Tibial artery (tissue), 4 donors: ENCODE measurements around the gene OR13H1.

Source experiments
- DNase-seq, 2 donors: peaks; one replicate each; pipeline ENCODE4 v3.0.0-alpha.2; 2019
- H3K27ac ChIP-seq, 2 donors: fragments of 200-600 bp; sonication (generic) in 1 of 2; 1 replicate in 1 of 2; 2 replicates in 1 of 2; pipeline ENCODE4 v1.5.1; 2018 to 2019; ENCODE audit warnings: mild to moderate bottlenecking in 1 of 2
- H3K27me3 ChIP-seq, 2 donors: fragments of 200-600 bp; sonication (generic) in 1 of 2; one replicate each; pipeline versions ENCODE4 v1.5.1 to v1.6.0; 2016 to 2019
- H3K36me3 ChIP-seq, 3 donors: fragments of 200-600 bp; sonication (generic) in 2 of 3; one replicate each; pipeline ENCODE4 v1.5.1; 2016 to 2019; ENCODE audit warnings: mild to moderate bottlenecking in 2 of 3
- H3K4me1 ChIP-seq, 4 donors: fragments of 200-600 bp; sonication (generic) in 2 of 4; 1 replicate in 3 of 4; 2 replicates in 1 of 4; pipeline ENCODE4 v1.5.1; 2016 to 2019
- H3K4me3 ChIP-seq, 2 donors: fragments of 200-600 bp; sonication (generic) in 1 of 2; 1 replicate in 1 of 2; 2 replicates in 1 of 2; pipeline ENCODE4 v1.5.1; 2018 to 2019; ENCODE audit warnings: mild to moderate bottlenecking in 2 of 2
- H3K9me3 ChIP-seq, 3 donors: fragments of 200-600 bp; sonication (generic) in 1 of 3; one replicate each; pipeline ENCODE4 v1.5.1; 2016 to 2019
- CTCF ChIP-seq, 2 experiments: fragments of 200-600 bp in 1 of 2; fragments of 450-650 bp in 1 of 2; IDR thresholded peaks; one replicate each; pipeline ENCODE4 v1.5.1; 2017 to 2019; ENCODE audit warnings: antibody characterized with exemption in 2 of 2, mild to moderate bottlenecking in 1 of 2, moderate library complexity in 1 of 2
- intact Hi-C: fragments of 100-400 bp; cut with DNase I; formaldehyde crosslinking; loops from one replicate; pipeline ENCODE4 v1.15.0; 2023; ENCODE audit warnings: low total_unique reads

OR13H1 gene

GRCh38 chrX:131558562-131558961 lies 14.7 kb downstream of the OR13H1 start:
- no peaks in the 10 kb centered on the region for H3K9me3 ChIP-seq
- intact Hi-C loops = no loop called here
- DNase-seq = no peak
- H3K36me3 ChIP-seq = no peaks in the 10 kb centered on the region
- no peak overlapping the region for H3K27ac ChIP-seq
- no peaks in the 10 kb centered on the region for H3K27me3 ChIP-seq
- no peak overlapping the region for H3K4me3 ChIP-seq
- no peak for TF ChIP-seq CTCF (IDR thresholded peaks at IDR 0.05)
- H3K4me1 ChIP-seq = no peaks in the 10 kb centered on the region

- Histone ChIP-seq H3K27ac (no peak overlapping the region), H3K4me3 (no peak overlapping the region), H3K27me3 (no peaks in the 10 kb centered on the region), H3K4me1 (no peaks in the 10 kb centered on the region), H3K36me3 (no peaks in the 10 kb centered on the region), H3K9me3 (no peaks in the 10 kb centered on the region)
- no peak for TF ChIP-seq CTCF (IDR thresholded peaks at IDR 0.05)
- intact Hi-C loops = no loop called here
- DNase-seq = no peak
Measured at GRCh38 chrX:131564553-131565229, 20.8 kb downstream of the OR13H1 start.

- H3K4me1 ChIP-seq = no peaks in the 10 kb centered on the region
- intact Hi-C loops = no loop called here
- no peaks in the 10 kb centered on the region for H3K9me3 ChIP-seq
- no peaks in the 10 kb centered on the region for H3K36me3 ChIP-seq
- H3K27me3 ChIP-seq = no peaks in the 10 kb centered on the region
- no peak overlapping the region for H3K27ac ChIP-seq
- no peak overlapping the region for H3K4me3 ChIP-seq
- DNase-seq = no peak
- TF ChIP-seq CTCF (IDR thresholded peaks at IDR 0.05) = no peak
Measured at GRCh38 chrX:131565909-131566308, 22.0 kb downstream of the OR13H1 start.

- intact Hi-C loops = no loop called here
- H3K4me1 ChIP-seq = no peaks in the 10 kb centered on the region
- TF ChIP-seq CTCF (IDR thresholded peaks at IDR 0.05) = no peak
Measured at GRCh38 chrX:131571348-131571747, 27.5 kb downstream of the OR13H1 start.

GRCh38 chrX:131572372-131573014 lies 28.6 kb downstream of the OR13H1 start:
- no peaks in the 10 kb centered on the region for H3K4me1 ChIP-seq
- DNase-seq = no peak
- no peaks in the 10 kb centered on the region for H3K36me3 ChIP-seq
- H3K4me3 ChIP-seq = no peak overlapping the region
- H3K27me3 ChIP-seq = no peaks in the 10 kb centered on the region
- TF ChIP-seq CTCF (IDR thresholded peaks at IDR 0.05) = no peak
- intact Hi-C loops = no loop called here
- H3K27ac ChIP-seq = no peak overlapping the region
- no peaks in the 10 kb centered on the region for H3K9me3 ChIP-seq

More at GRCh38 chrX:131571348-131571747, 27.5 kb downstream of the OR13H1 start:
- Histone ChIP-seq H3K4me3 (no peak overlapping the region), H3K36me3 (no peaks in the 10 kb centered on the region), H3K27ac (no peak overlapping the region), H3K27me3 (no peaks in the 10 kb centered on the region), H3K9me3 (no peaks in the 10 kb centered on the region)
- DNase-seq = no peak
